GM18526 (cell line): ENCODE measurements around the gene NCLN.

ENCODE experiments used
- POLR2A ChIP-seq: IDR thresholded peaks from 3 replicates; pipeline ENCODE4 v1.6.1; 2011; ENCODE audit not compliant: insufficient read length; ENCODE audit errors: extremely low read depth

Gene NCLN

GRCh38 chr19:3198901-3199700 is 13.4 kb downstream of the NCLN start:
- TF ChIP-seq POLR2A = no peak

GRCh38 chr19:3201072-3201700 is 15.5 kb downstream of the NCLN start:
- TF ChIP-seq POLR2A = no peak

GRCh38 chr19:3201911-3202310 is 16.2 kb downstream of the NCLN start:
- no peak for TF ChIP-seq POLR2A

- TF ChIP-seq POLR2A = no peak
Observed at GRCh38 chr19:3202346-3202745, 16.6 kb downstream of the NCLN start.

GRCh38 chr19:3203805-3204645 is 18.3 kb downstream of the NCLN start:
- no peak for TF ChIP-seq POLR2A

- TF ChIP-seq POLR2A = no peak
Observed at GRCh38 chr19:3204646-3205275, 19.0 kb downstream of the NCLN start.

GRCh38 chr19:3206216-3206953 is 20.7 kb downstream of the NCLN start:
- TF ChIP-seq POLR2A = no peak

- no peak for TF ChIP-seq POLR2A
Observed at GRCh38 chr19:3207461-3208242, 21.9 kb downstream of the NCLN start.

GRCh38 chr19:3208317-3209207 is 22.8 kb downstream of the NCLN start:
- no peak for TF ChIP-seq POLR2A

- no peak for TF ChIP-seq POLR2A
Observed at GRCh38 chr19:3210347-3211017, 24.8 kb downstream of the NCLN start.

GRCh38 chr19:3211191-3211590 is 25.5 kb downstream of the NCLN start:
- no peak for TF ChIP-seq POLR2A

- no peak for TF ChIP-seq POLR2A
Observed at GRCh38 chr19:3213159-3213558, 27.4 kb downstream of the NCLN start.
